RWPE1 (cell line): ENCODE data around the gene RTN4.
"Not testable (repeated sequence)": the region's sequence is repeated elsewhere in the genome, so short reads cannot be mapped to it uniquely, and the experiment has no call there.

Experiments
- CTCF ChIA-PET: fragments of 350-600 bp; sonication (Branson Sonifier 250); formaldehyde crosslinking; extraction: SDS; loops from one replicate; lab custom pipeline; 2021; lab: Yijun Ruan, JAX
- POLR2A ChIA-PET: fragments of 400-600 bp; formaldehyde crosslinking; extraction: SDS; loops from one replicate; lab custom pipeline; 2020; ENCODE audit warnings: antibody characterized with exemption; ENCODE audit not compliant: low non-redundant PET; lab: Yijun Ruan, JAX
- DNase-seq: peaks from one replicate; pipeline ENCODE4 v3.0.0; 2012; ENCODE audit warnings: low spot score
- H3K27ac ChIP-seq: fragments of 450-650 bp; 2 replicates; pipeline ENCODE4 v1.5.1; 2017
- TF ChIP-seq, protein P1 (sequence below): fragments of 450-650 bp; conservative IDR thresholded peaks from 2 replicates; pipeline ENCODE4 v1.5.1; 2017; ENCODE audit warnings: low read depth, mild to moderate bottlenecking

Gene RTN4

DNA sequence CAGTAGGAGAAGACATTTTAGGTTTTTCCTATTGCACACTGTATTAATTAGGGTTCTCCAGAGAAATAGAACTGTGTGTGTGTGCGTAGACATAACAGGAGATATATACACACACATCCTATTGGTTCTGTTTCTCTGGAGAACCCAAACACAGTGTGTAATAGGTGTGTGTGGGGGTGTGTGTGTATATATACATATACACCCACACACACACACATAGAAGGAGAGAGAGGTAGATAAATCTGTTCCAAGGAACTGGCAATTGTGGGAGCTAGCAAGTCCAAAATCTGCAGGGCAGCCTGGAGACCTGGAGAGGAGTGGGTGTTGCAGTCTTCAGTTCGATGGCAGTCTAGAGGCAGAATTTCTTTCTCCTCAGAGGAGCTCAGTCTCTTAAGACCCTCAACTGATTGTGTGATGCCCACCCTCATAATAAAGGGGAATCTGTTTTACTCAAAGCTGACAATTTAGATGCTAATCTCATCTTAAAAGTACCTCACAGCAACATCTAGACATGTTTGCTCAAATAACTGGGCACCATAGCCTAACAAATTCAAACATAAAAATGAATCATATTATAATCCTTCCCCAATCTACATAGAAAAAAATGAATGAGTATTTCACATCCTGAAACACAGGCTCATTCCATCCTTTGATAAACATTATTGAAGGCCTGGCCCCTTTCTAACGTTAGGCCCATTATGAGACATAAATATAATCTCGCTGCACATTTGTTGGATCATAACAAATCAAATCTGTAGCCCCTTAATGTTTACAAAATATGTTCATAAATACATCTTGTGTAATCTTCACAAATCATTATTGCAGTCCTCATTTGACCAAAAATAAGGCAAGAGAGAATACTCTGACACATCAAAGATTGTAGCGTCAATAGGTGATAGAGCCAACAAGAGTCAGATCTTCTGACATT is 35.1 kb upstream of the RTN4 start:
- TF ChIP-seq, protein P1, sequence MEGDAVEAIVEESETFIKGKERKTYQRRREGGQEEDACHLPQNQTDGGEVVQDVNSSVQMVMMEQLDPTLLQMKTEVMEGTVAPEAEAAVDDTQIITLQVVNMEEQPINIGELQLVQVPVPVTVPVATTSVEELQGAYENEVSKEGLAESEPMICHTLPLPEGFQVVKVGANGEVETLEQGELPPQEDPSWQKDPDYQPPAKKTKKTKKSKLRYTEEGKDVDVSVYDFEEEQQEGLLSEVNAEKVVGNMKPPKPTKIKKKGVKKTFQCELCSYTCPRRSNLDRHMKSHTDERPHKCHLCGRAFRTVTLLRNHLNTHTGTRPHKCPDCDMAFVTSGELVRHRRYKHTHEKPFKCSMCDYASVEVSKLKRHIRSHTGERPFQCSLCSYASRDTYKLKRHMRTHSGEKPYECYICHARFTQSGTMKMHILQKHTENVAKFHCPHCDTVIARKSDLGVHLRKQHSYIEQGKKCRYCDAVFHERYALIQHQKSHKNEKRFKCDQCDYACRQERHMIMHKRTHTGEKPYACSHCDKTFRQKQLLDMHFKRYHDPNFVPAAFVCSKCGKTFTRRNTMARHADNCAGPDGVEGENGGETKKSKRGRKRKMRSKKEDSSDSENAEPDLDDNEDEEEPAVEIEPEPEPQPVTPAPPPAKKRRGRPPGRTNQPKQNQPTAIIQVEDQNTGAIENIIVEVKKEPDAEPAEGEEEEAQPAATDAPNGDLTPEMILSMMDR: no peak
- CTCF ChIA-PET: no interaction called here
- H3K27ac ChIP-seq: no peak overlapping the region
- DNase-seq: no peak
- POLR2A ChIA-PET: no interaction called here

DNA sequence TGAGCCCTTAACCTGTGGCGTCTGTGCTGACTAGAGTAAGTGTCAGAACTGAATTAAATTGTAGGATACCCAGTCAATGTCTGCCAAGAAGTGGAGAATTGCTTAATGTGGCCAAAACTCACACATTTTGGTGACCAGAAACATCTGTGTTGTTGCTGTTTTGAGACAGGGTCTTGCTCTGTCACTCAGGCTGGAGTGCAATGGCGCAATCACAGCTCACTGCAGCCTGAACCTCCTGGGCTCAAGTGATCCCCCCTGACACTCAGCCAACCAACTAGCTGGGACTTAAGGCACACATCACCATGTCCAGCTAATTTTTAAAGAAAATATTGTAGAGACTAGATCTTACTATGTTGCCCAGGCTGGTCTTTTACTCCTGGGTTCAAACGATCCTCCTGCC is 34.4 kb upstream of the RTN4 start:
- H3K27ac ChIP-seq: no peak overlapping the region
- no peak for DNase-seq
- CTCF ChIA-PET: no interaction called here
- TF ChIP-seq, protein P1: no peak
- POLR2A ChIA-PET: no interaction called here

DNA sequence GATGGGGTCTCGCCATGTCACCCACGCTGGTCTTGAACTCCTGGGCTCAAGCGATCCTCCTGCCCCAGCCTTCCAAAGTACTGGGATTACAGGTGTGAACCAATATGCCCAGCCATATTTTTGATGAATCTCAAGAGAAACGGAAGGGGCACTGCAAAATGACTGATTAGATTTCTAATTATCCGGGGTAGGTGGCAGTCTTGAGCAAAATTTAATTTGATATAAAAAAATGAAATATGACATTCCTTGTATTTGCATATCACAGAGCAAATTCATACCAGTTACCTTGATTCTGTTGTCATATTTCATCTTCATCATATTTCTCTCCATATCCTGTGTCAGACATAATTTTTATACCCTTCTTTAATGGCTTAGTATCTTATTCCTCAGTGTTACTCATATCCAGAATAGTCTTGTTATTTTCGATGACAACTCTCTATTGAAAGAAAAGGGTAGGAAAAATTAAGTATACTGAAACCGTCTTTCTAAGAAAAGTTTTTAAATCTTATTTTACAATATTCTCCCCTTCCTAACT is 30.0 kb upstream of the RTN4 start:
- ChIA-PET CTCF (no interaction called here), POLR2A (no interaction called here)
- no peak overlapping the region for H3K27ac ChIP-seq
- TF ChIP-seq, protein P1: no peak
- no peak for DNase-seq

DNA sequence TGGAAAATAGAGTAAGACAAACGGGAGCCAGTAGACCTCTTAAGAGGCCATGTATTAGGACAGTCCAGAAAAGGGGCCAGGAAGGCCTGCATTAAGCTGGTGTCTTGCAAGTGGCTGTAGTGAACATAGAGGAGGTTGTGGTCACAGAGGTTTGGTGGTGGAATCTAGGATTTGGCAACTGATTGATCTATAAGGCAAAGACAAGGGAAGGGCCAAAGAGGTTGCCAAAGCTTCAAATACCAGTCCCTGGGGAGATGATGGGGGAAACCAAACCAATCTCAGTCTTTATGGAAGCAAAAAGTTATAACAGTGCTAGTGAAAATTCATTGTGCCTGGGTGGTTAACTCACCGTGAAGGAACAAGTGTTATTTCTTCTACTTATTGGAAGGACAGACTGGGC is 28.7 kb upstream of the RTN4 start:
- TF ChIP-seq, protein P1: no peak
- no peak overlapping the region for H3K27ac ChIP-seq
- DNase-seq: no peak
- ChIA-PET POLR2A (no interaction called here), CTCF (no interaction called here)

DNA sequence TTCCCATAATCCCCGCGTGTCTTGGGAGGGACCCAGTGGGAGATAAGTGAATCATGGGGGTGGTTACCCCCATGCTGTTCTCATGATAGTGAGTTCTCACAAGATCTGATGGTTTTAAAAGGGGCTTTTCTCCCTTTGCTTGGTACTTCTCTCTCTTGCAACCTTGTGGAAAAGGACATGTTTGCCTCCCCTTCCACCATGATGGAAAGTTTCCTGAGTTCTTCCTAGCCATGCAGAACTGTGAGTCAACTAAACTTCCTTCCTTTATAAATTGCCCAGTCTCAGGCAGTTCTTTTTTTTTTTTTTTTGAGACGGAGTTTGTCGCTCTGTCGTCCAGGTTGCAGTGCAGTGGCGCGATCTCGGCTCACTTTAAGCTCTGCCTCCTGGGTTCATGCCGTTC is 26.5 kb upstream of the RTN4 start:
- CTCF ChIA-PET: no interaction called here
- POLR2A ChIA-PET: no interaction called here
- DNase-seq: no peak
- TF ChIP-seq, protein P1: no peak
- no peak overlapping the region for H3K27ac ChIP-seq

DNA sequence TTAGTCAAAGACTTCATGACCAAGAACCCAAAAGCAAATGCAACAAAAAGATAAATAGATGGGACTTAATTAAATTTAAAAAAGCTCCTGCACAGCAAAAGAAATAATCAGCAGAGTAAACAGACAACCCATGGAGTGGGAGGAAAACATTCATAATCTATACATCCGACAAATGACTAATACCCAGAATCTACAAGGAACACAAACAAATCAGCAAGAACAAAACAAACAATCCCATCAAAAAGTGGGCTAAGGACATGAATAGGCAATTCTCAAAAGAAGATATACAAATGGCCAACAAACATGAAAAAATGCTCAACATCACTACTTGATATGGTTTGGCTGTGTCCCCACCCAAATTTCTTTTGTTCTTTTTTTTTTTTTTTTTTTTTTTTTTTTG is 25.8 kb upstream of the RTN4 start:
- H3K27ac ChIP-seq, DNase-seq, POLR2A ChIA-PET, CTCF ChIA-PET: not testable (repeated sequence)
